HG02642 (cell line): ENCODE measurements around the gene NDNF.

Experiments
- ATAC-seq: cut with Tn5 transposase; IDR thresholded peaks from one replicate; pipeline ENCODE4 v1.9.1; 2021; ENCODE audit warnings: mild to moderate bottlenecking; ENCODE audit not compliant: unreplicated experiment, poor library complexity

NDNF gene

GRCh38 chr4:121072224-121073003 is at the start of gene NDNF:
TSS of gene NDNF (minus strand) at chr4:121072535. CDS start at chr4:121045837, 26,698 bp downstream.
- no peak for ATAC-seq

GRCh38 chr4:121119715-121120114 is 47.4 kb upstream of the NDNF start:
- no peak for ATAC-seq

GRCh38 chr4:121118344-121118743 is 46.0 kb upstream of the NDNF start:
- no peak for ATAC-seq

GRCh38 chr4:121114756-121115155 is 42.4 kb upstream of the NDNF start:
- no peak for ATAC-seq

- ATAC-seq: no peak
Measured at GRCh38 chr4:121112530-121112929, 40.2 kb upstream of the NDNF start.

GRCh38 chr4:121108557-121108956 is 36.2 kb upstream of the NDNF start:
- ATAC-seq: no peak

- no peak for ATAC-seq
Measured at GRCh38 chr4:121107507-121107906, 35.2 kb upstream of the NDNF start.

GRCh38 chr4:121100093-121100775 is 27.9 kb upstream of the NDNF start:
- no peak for ATAC-seq

- ATAC-seq: no peak
Measured at GRCh38 chr4:121098266-121098665, 25.9 kb upstream of the NDNF start.

- ATAC-seq: no peak
Measured at GRCh38 chr4:121096629-121097028, 24.3 kb upstream of the NDNF start.

- no peak for ATAC-seq
Measured at GRCh38 chr4:121096191-121096590, 23.9 kb upstream of the NDNF start.

GRCh38 chr4:121094297-121094966 is 22.1 kb upstream of the NDNF start:
- no peak for ATAC-seq

GRCh38 chr4:121093261-121093660 is 20.9 kb upstream of the NDNF start:
- no peak for ATAC-seq

GRCh38 chr4:121091941-121092340 is 19.6 kb upstream of the NDNF start:
- ATAC-seq: no peak

- no peak for ATAC-seq
Measured at GRCh38 chr4:121088867-121089266, 16.5 kb upstream of the NDNF start.

GRCh38 chr4:121079376-121079775 is 7.0 kb upstream of the NDNF start:
- ATAC-seq: no peak

GRCh38 chr4:121077496-121077895 is 5.2 kb upstream of the NDNF start:
- no peak for ATAC-seq

- ATAC-seq: no peak
Measured at GRCh38 chr4:121076416-121076815, 4.1 kb upstream of the NDNF start.

- ATAC-seq: no peak
Measured at GRCh38 chr4:121073672-121074381, 1.5 kb upstream of the NDNF start.

- ATAC-seq: no peak
Measured at GRCh38 chr4:121073004-121073435, 685 bp upstream of the NDNF start.
